GM12878 (cell line): ENCODE results near the gene S100A3. TPM values are rescaled to one million over a fixed set of nuclear protein-coding genes. Genes with fewer than 3 reads are reported as not detected.

Experiments used
- ATAC-seq: fragments of 200-7000 bp; cut with Tn5 transposase; 3 replicates; pipeline ENCODE4 v1.9.1; 2020; ENCODE audit warnings: mild to moderate bottlenecking, moderate library complexity
- BruUV-seq: library from RNA; stranded (reverse); fragments of 400-500 nt; replicated peaks from 2 replicates; lab custom pipeline; 2021; lab: Mats Ljungman, UMichigan
- CTCF ChIA-PET: fragments of 300-600 bp; sonication (Branson Sonifier 250); formaldehyde crosslinking; extraction: SDS; loops from one replicate; lab custom pipeline; 2021; ENCODE audit warnings: inconsistent platforms; lab: Yijun Ruan, JAX
- POLR2A ChIA-PET: fragments of 350-600 bp; formaldehyde crosslinking; extraction: SDS; loops from one replicate; lab custom pipeline; 2021; ENCODE audit warnings: inconsistent platforms; lab: Charles Lee
- RAD21 ChIA-PET: fragments of 300-600 bp; sonication (Branson Sonifier 250); formaldehyde crosslinking; loops from one replicate; lab custom pipeline; 2023; ENCODE audit warnings: antibody characterized with exemption; ENCODE audit not compliant: unreplicated experiment; lab: Charles Lee
- SMC1A ChIA-PET: fragments of 300-600 bp; sonication (Branson Sonifier 250); formaldehyde crosslinking; loops from one replicate; lab custom pipeline; 2023; ENCODE audit not compliant: unreplicated experiment, uncharacterized antibody; lab: Charles Lee
- DNase-seq: peaks from one replicate; pipeline ENCODE4 v3.0.0-alpha.2; 2011; ENCODE audit warnings: low read depth, low spot score
- FAIRE-seq: peaks from 3 replicates; lab custom pipeline; 2011; peaks lifted over from hg19 to GRCh38; lab: Jason Lieb, UNC
- H2AFZ ChIP-seq: 2 replicates; pipeline ENCODE4 v1.6.0; 2011; ENCODE audit warnings: low read depth, low read length, control low read depth; ENCODE audit not compliant: control insufficient read depth
- H3K27ac ChIP-seq: 2 replicates; pipeline ENCODE4 v1.5.1; 2011; ENCODE audit warnings: control low read depth; ENCODE audit not compliant: control insufficient read depth, insufficient read depth
- H3K27me3 ChIP-seq, 2 experiments: replicated peaks in 1 of 2; 2 replicates each; pipeline versions ENCODE4 v1.6.0 to v1.6.1; 2011; ENCODE audit warnings: low read length in 1 of 2; ENCODE audit not compliant: control insufficient read depth in 2 of 2, insufficient read depth in 2 of 2
- H3K36me3 ChIP-seq, 2 experiments: 2 replicates each; pipeline ENCODE4 v1.5.1; 2011; ENCODE audit warnings: low read length in 1 of 2; ENCODE audit not compliant: control insufficient read depth in 2 of 2, insufficient read depth in 2 of 2
- H3K4me1 ChIP-seq: 2 replicates; pipeline ENCODE4 v1.6.1; 2011; ENCODE audit warnings: mild to moderate bottlenecking, low read length, moderate library complexity, mixed read lengths; ENCODE audit not compliant: control insufficient read depth, insufficient read depth
- H3K4me2 ChIP-seq: 2 replicates; pipeline ENCODE4 v1.6.0; 2011; ENCODE audit warnings: control low read depth; ENCODE audit not compliant: control insufficient read depth, insufficient read depth
- H3K4me3 ChIP-seq: fragments of 200-600 bp; sonication (generic); 2 replicates; pipeline ENCODE4 v1.5.1; 2016
- H3K79me2 ChIP-seq: 2 replicates; pipeline ENCODE4 v1.6.0; 2011; ENCODE audit warnings: low read length; ENCODE audit not compliant: control insufficient read depth, insufficient read depth
- H3K9ac ChIP-seq: 2 replicates; pipeline ENCODE4 v1.8.0; 2011; ENCODE audit warnings: low read length, control low read depth, mixed read lengths; ENCODE audit not compliant: control insufficient read depth, insufficient read depth
- H3K9me3 ChIP-seq: replicated peaks from 3 replicates; pipeline ENCODE4 v1.5.1; 2011; ENCODE audit warnings: mild to moderate bottlenecking, low read length; ENCODE audit not compliant: control insufficient read depth, insufficient read depth
- H4K20me1 ChIP-seq: 2 replicates; pipeline ENCODE4 v1.6.0; 2011; ENCODE audit not compliant: control insufficient read depth, insufficient read depth
- BACH1 ChIP-seq: fragments of 450-650 bp; IDR thresholded peaks from 2 replicates; pipeline ENCODE4 v1.6.1; 2017; ENCODE audit warnings: mild to moderate bottlenecking, borderline replicate concordance
- BHLHE40 ChIP-seq, 2 experiments: fragments of 450-650 bp in 1 of 2; IDR thresholded peaks; 2 replicates each; pipeline ENCODE4 v1.6.1; 2011 to 2017; ENCODE audit warnings: low read depth in 2 of 2, borderline replicate concordance in 1 of 2, improper control_type of control experiment in 1 of 2, low read length in 1 of 2, mild to moderate bottlenecking in 1 of 2
- CHD2 ChIP-seq: IDR thresholded peaks from 2 replicates; pipeline ENCODE4 v1.6.1; 2011; ENCODE audit warnings: low read depth, low read length, improper control_type of control experiment, borderline replicate concordance
- HDGF ChIP-seq: fragments of 450-650 bp; IDR thresholded peaks from 2 replicates; pipeline ENCODE4 v1.6.1; 2016; ENCODE audit warnings: antibody characterized with exemption
- IKZF1 ChIP-seq: fragments of 450-650 bp; conservative IDR thresholded peaks from 2 replicates; pipeline ENCODE4 v1.6.1; 2017; ENCODE audit warnings: antibody characterized with exemption, mild to moderate bottlenecking
- MLLT1 ChIP-seq: fragments of 450-650 bp; IDR thresholded peaks from 2 replicates; pipeline ENCODE4 v1.6.1; 2016; ENCODE audit warnings: mild to moderate bottlenecking
- POU2F2 ChIP-seq: IDR thresholded peaks from 3 replicates; pipeline ENCODE4 v1.6.1; 2011; ENCODE audit warnings: low read depth, mild to moderate bottlenecking, low read length, borderline replicate concordance
- RUNX3 ChIP-seq: IDR thresholded peaks from 2 replicates; pipeline ENCODE4 v1.6.1; 2012; ENCODE audit warnings: low read length, inconsistent platforms
- SUZ12 ChIP-seq: fragments of 200-600 bp; sonication (generic); IDR thresholded peaks from one replicate; pipeline ENCODE4 v1.6.1; 2018; ENCODE audit warnings: antibody characterized with exemption, mild to moderate bottlenecking; ENCODE audit not compliant: unreplicated experiment
- TCF12 ChIP-seq: IDR thresholded peaks from 2 replicates; pipeline ENCODE4 v1.6.1; 2011; ENCODE audit warnings: low read depth, mild to moderate bottlenecking, low read length
- TCF3 ChIP-seq: IDR thresholded peaks from 2 replicates; pipeline ENCODE4 v1.6.1; 2012; ENCODE audit warnings: low read depth, mild to moderate bottlenecking, low read length, borderline replicate concordance; ENCODE audit not compliant: insufficient read depth
- WGBS: methylation state at CpG from one replicate; pipeline ENCODE4 v1.1.6; 2016; ENCODE audit warnings: low lambda C conversion rate; ENCODE audit not compliant: insufficient replicate concordance, insufficient coverage; ENCODE audit errors: missing lambda C conversion rate; 5-methylcytosine and 5-hydroxymethylcytosine counted together
- in situ Hi-C: fragments of 300-500 bp; cut with MboI; formaldehyde crosslinking; loops from 9 replicates; pipeline ENCODE4 v1.14.3; 2018; ENCODE audit warnings: mixed read lengths
- intact Hi-C: fragments of 100-400 bp; cut with micrococcal nuclease; formaldehyde crosslinking; loops from one replicate; pipeline ENCODE4 v1.14.2; 2022; ENCODE audit not compliant: unreplicated experiment
- polyA plus RNA-seq, 11 experiments: library from polyadenylated mRNA; depleted of rRNA in 4 of 11; unstranded in 6 of 11; stranded (reverse) in 5 of 11; fragments of >200 nt; fragmentation: Nextera tagmentation in 4 of 11; fragmentation: Illumina TruSeq in 1 of 11; extraction: Ambion mirVana in 4 of 11; extraction: Trizol in 1 of 11; gene quantifications; 1 replicate in 1 of 11; 2 replicates in 10 of 11; pipeline versions ENCODE4 v1.2.1 to v1.2.3, GENCODE V29; 2011 to 2016; ENCODE audit warnings: inconsistent platforms in 2 of 11, missing spikeins in 2 of 11, low read depth in 1 of 11
- total RNA-seq, 4 experiments: library from RNA; depleted of rRNA in 3 of 4; stranded (reverse); fragments of >200 nt in 3 of 4; fragmentation: Illumina TruSeq in 1 of 4; extraction: Trizol in 1 of 4; gene quantifications; 2 replicates each; pipeline versions ENCODE4 v1.2.1 to v1.2.3, GENCODE V29; 2013 to 2021

S100A3 gene
- total and polyA plus RNA-seq, 10 of the 15 experiments (the other 5 are each of a cell fraction or from before 2014, with no cell fraction given) = 0.32 to 0.45 TPM; not detected in 8

DNA sequence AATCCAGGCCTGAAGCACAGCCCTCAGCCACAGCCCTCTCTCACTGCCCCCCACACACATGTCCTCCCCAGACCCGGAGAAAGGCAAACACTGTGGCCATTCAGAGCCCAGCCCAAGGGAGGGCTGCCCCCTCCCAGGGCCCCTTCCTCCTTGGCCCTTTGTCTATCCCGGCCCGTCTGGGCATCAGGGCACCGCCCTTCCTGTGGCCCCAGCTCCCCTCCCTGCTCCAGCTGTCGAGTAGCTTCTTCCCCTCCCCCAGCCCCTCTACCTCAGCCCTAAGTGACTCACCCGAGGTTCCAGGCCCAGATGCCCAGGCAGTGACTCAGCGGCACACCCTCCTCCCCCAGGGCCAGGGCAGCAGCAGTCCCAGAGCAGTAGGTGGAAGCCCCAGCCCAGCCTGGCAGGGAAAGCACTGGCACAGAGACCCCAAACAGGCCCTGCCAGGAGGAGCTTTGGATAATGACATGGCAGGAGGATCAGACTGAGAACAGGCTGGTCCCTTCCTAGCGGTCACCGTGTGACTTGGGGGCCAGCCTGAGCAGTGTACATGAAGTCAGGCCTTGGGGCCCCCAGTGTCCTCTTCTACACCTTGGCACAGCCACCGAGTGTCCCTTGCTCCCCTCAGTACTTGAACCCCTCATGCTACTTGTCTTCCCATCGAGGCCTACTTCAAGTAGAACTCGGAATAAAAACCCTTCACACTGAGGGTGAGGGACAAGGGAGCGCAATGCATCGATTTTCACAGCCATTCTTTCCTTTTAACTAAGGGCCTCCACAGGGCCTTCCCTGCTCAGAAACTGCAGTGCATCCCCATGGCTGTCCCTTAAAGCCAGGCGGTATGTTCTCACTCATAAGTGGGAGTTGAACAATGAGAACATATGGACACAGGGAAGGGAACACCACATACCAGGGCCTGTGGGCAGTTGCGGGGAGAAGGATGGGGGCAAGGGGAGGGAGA is 17.6 kb upstream of the S100A3 start:
- TF ChIP-seq BHLHE40 (IDR thresholded peaks at IDR 0.05; ENCODE audit: borderline replicate concordance in 1 of 2, low read depth in 2 of 2, low read length in 1 of 2) (peak in 1 of 2 experiments; percentile 36; a peak in 1 of 4 replicates), RUNX3 (no peak), POU2F2 (no peak), IKZF1 (peak; percentile 33; the same call in 1 of the 2 replicates), TCF3 (0 out of 2 replicates have a peak, but pooled peaks have one; percentile 10), MLLT1 (0 out of 2 replicates have a peak, but pooled peaks have one; percentile 32), TCF12 (peak; percentile 72), CHD2 (0 out of 2 replicates have a peak, but pooled peaks have one; percentile 56), BACH1 (peak; percentile 18; the same call in 1 of the 2 replicates), HDGF (0 out of 2 replicates have a peak, but pooled peaks have one; percentile 28), SUZ12 (no peak)
- TF ChIP-seq, all 136 proteins: peak for 8
- in situ Hi-C loops = no loop called here
- ATAC-seq = peak; percentile 79
- ChIA-PET SMC1A (interaction anchor here (0.8 to 2.2 kb wide), 13 partner anchors 14 to 221 kb away, joined by 3 to 21 read pairs (median 3); partner anchors contain the start of genes CHTOP and S100A6), RAD21 (interaction anchor here (0.5 to 2.5 kb wide), 12 partner anchors 16 to 220 kb away, joined by 3 to 43 read pairs (median 5); partner anchors contain the start of genes CHTOP, S100A4, S100A5 and S100A6), CTCF (interaction anchor here (0.6 to 8.3 kb wide), 18 partner anchors 9 to 450 kb away, joined by 3 to 113 read pairs (median 4); partner anchors contain the start of genes CHTOP, S100A13, S100A14 and S100A5), POLR2A (interaction anchor here (0.6 to 4.1 kb wide), 10 partner anchors 12 to 223 kb away, joined by 3 to 34 read pairs (median 4); partner anchors contain the start of genes CHTOP, S100A4, S100A5 and S100A6)
- Histone ChIP-seq H3K4me2 (no peak overlapping the region), H3K36me3 (no peaks in the 10 kb centered on the region), H4K20me1 (no peaks in the 10 kb centered on the region), H2AFZ (peak overlapping the region; percentile 88), H3K4me3 (no peak overlapping the region), H3K27ac (0 out of 2 replicates have a peak overlapping the region, but pooled peaks have one; percentile 11), H3K9ac (no peak overlapping the region; the same call in 1 of the 2 replicates), H3K4me1 (peaks cover 15% of the 10 kb centered on the region), H3K9me3 (no peaks in the 10 kb centered on the region), H3K27me3 (no peaks in the 10 kb centered on the region), H3K79me2 (no peaks in the 10 kb centered on the region)
- peak; percentile 37 for DNase-seq
- 62% methylated on average over 13 of the region's 16 CpGs for WGBS
- no TSS peak for BruUV-seq
- intact Hi-C loops = loop anchor here (5.0 kb wide), 2 partner anchors 34 to 181 kb away; no protein-coding TSS in a partner anchor
- FAIRE-seq = no peak
